Measurements from ENCODE around the gene FJX1.

The FJX1 gene

GRCh38 chr11:35633827-35634423 is 15.7 kb downstream of the FJX1 start:
- no peak for TF ChIP-seq CTCF (IDR thresholded peaks at IDR 0.05; ENCODE audit: low read depth, low read length, missing control alignments)
- no peak for DNase-seq (ENCODE audit: low read depth)
- in situ Hi-C loops (cut with HindIII; ENCODE audit: low sequenced_read_pairs): loop anchor here (25.0 kb wide), 1 partner anchor 178 kb away; no protein-coding TSS in a partner anchor
- H3K4me3 ChIP-seq (ENCODE audit: low read depth, low read length): no peak overlapping the region

- in situ Hi-C loops (cut with HindIII; ENCODE audit: low sequenced_read_pairs): loop anchor here (25.0 kb wide), 1 partner anchor 176 kb away; no protein-coding TSS in a partner anchor
- no peak for TF ChIP-seq CTCF (IDR thresholded peaks at IDR 0.05; ENCODE audit: low read depth, low read length, missing control alignments)
- no peak for DNase-seq (ENCODE audit: low read depth)
- no peak overlapping the region for H3K4me3 ChIP-seq (ENCODE audit: low read depth, low read length)
These were observed 17.7 kb downstream of the FJX1 start for GRCh38 chr11:35635933-35636332.

GRCh38 chr11:35639591-35640179 is 21.4 kb downstream of the FJX1 start:
- H3K4me3 ChIP-seq (ENCODE audit: low read depth, low read length): no peak overlapping the region
- no peak for TF ChIP-seq CTCF (IDR thresholded peaks at IDR 0.05; ENCODE audit: low read depth, low read length, missing control alignments)
- DNase-seq (ENCODE audit: low read depth): no peak
- in situ Hi-C loops (cut with HindIII; ENCODE audit: low sequenced_read_pairs): loop anchor here (5.0 to 25.0 kb wide), 2 partner anchors 73 to 173 kb away; no protein-coding TSS in a partner anchor

GRCh38 chr11:35641171-35641897 is 23.1 kb downstream of the FJX1 start:
- no peak for DNase-seq (ENCODE audit: low read depth)
- in situ Hi-C loops (cut with HindIII; ENCODE audit: low sequenced_read_pairs): loop anchor here (5.0 to 25.0 kb wide), 2 partner anchors 71 to 171 kb away; no protein-coding TSS in a partner anchor
- no peak overlapping the region for H3K4me3 ChIP-seq (ENCODE audit: low read depth, low read length)
- TF ChIP-seq CTCF (IDR thresholded peaks at IDR 0.05; ENCODE audit: low read depth, low read length, missing control alignments): no peak

GRCh38 chr11:35641964-35642363 is 23.7 kb downstream of the FJX1 start:
- in situ Hi-C loops (cut with HindIII; ENCODE audit: low sequenced_read_pairs): loop anchor here (5.0 to 25.0 kb wide), 2 partner anchors 70 to 170 kb away; no protein-coding TSS in a partner anchor
- no peak overlapping the region for H3K4me3 ChIP-seq (ENCODE audit: low read depth, low read length)
- TF ChIP-seq CTCF (IDR thresholded peaks at IDR 0.05; ENCODE audit: low read depth, low read length, missing control alignments): no peak
- DNase-seq (ENCODE audit: low read depth): no peak

GRCh38 chr11:35647421-35648093 is 29.3 kb downstream of the FJX1 start:
- no peak for DNase-seq (ENCODE audit: low read depth)
- in situ Hi-C loops (cut with HindIII; ENCODE audit: low sequenced_read_pairs): loop anchor here (25.0 kb wide), 1 partner anchor 165 kb away; no protein-coding TSS in a partner anchor
- TF ChIP-seq CTCF (IDR thresholded peaks at IDR 0.05; ENCODE audit: low read depth, low read length, missing control alignments): no peak

More at GRCh38 chr11:35647421-35648093, 29.3 kb downstream of the FJX1 start:
- H3K4me3 ChIP-seq (ENCODE audit: low read depth, low read length): no peak overlapping the region
